Limb (tissue), 2 donors: Measurements from ENCODE around the gene ENTR1.
A peak's percentile ranks its signal among the peaks of the same experiment; 100 is the strongest.
"Not testable (repeated sequence)": the region's sequence is repeated elsewhere in the genome, so short reads cannot be mapped to it uniquely, and the experiment has no call there.

ENCODE experiments used
- DNase-seq, 2 donors: peaks; one replicate each; pipeline ENCODE4 v3.0.0-alpha.2; 2016; ENCODE audit errors: extremely low spot score in 2 of 2

Gene ENTR1

DNA sequence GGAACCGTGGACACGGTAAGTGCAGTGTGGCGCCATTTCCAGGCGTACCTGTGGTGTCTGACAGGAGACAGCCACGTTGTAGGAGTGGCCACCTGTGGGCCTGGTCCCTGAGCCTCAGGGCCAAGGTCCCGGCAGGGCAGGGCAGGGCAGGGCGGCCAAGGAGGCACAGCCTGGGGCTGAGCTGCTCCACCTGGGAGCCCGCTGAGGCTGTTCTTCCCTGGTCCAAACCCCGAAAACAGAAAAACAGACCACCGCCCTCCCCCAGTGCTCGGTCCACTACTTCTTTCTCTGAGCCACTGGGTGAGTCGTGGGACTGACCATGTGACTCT is 8.6 kb upstream of the ENTR1 start:
- no peak for DNase-seq

DNA sequence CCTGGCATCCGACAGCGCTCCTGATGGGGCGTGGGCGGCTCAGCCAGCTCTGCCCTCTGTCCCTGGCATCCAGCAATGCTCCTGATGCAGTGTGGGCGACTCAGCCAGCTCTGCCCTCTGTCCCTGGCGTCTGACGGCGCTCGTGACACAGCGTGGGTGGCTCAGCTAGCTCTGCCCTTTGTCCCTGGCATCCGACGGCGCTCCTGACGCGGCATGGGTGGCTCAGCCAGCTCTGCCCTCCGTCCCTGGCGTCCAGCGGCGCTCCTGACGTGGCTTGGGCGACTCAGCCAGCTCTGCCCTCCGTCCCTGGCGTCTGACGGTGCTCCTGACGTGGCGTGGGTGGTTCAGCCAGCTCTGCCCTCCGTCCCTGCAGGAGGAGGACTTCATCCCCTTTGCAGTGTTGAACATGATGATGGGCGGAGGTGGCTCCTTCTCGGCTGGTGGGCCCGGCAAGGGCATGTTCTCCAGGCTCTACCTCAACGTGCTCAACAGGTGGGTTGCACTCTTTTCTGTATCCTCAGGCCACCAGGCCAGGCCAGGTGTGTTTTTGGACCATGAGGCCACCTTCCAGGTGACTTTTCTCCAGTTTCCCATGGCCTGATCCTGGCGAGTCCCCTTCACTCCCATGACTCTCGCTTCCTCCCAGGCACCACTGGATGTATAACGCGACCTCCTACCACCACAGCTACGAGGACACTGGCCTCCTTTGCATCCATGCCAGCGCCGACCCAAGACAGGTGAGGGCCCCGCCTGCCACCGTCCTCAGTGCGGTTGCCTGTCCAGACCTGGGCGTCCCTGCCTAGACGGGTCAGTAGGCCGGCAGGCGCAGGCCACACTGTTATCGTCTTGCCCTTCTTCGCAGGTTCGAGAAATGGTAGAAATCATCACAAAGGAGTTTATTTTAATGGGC is 8.0 kb upstream of the ENTR1 start:
- DNase-seq, result no peak

DNA sequence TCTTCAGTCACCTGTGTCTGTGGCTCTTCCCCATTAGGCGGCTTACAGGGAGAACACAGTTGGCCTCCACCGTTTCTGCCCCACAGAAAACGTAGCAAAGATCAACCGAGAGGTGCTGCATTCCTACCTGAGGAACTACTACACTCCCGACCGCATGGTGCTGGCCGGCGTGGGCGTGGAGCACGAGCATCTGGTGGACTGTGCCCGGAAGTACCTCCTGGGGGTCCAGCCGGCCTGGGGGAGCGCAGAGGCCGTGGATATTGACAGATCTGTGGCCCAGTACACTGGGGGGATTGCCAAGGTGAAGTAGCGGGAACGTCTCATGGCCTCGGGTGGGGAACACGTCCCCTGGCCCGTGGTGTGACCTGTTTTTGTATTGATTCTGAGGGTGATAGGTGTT is 6.5 kb upstream of the ENTR1 start:
- DNase-seq, result no peak

DNA sequence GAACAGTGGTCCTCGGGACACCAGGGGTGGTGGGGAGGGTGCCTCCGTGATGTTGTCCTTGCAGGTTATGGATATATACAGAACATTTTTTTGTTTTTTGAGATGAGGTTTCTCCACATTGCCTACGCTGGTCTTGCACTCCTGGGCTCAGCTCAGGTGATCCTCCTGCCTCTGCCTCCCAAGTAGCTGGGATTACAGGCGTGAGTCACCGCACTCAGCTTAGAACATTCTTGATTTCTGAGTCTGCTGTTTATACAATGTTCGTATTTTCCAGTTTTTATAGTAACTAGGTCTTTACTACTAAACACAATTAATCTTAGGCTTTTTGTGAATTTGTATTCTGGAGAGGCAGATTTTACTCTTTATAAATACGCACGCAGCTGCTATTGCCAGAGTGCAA is 6.0 kb upstream of the ENTR1 start:
- no peak for DNase-seq

DNA sequence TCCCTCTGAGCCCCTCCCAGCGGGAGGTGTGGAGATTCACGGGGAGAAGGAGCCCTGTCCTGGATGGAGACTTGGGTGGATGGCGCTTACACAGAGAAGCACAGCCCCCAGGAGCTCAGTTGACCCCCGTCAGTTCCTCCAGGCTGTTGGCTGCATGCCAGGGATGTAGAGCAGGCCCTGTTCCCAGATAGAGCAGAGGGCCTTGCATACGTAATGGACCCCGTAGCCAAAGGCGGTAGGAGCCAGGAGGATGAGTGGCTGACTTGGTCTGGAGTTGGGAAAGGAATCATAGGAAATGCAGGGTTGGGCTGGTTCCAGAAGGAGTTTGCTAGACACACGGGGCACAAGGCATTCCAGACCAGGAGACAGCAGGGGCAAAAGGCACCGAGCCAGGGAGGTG is 2.5 kb upstream of the ENTR1 start:
- no peak for DNase-seq

DNA sequence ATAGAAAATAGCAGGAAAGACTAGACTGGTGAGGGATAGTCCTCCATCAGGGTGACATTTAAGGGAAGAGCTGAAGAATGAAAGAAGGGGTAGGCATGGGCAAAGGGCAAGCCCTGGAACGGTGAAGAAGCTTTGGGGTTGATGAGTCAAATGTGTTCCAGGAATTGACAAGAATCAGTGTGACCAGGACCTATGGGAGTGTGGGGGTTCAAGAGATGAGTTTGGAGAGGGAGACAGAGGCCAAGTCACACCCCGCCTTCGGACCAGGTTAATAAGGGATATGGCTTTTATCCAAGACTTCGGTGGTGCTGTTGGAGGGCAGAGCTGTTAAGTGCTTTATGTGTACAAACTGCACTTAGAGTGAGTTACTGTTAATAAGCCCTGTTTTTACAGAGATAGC is 964 bp upstream of the ENTR1 start:
- DNase-seq, result no peak

DNA sequence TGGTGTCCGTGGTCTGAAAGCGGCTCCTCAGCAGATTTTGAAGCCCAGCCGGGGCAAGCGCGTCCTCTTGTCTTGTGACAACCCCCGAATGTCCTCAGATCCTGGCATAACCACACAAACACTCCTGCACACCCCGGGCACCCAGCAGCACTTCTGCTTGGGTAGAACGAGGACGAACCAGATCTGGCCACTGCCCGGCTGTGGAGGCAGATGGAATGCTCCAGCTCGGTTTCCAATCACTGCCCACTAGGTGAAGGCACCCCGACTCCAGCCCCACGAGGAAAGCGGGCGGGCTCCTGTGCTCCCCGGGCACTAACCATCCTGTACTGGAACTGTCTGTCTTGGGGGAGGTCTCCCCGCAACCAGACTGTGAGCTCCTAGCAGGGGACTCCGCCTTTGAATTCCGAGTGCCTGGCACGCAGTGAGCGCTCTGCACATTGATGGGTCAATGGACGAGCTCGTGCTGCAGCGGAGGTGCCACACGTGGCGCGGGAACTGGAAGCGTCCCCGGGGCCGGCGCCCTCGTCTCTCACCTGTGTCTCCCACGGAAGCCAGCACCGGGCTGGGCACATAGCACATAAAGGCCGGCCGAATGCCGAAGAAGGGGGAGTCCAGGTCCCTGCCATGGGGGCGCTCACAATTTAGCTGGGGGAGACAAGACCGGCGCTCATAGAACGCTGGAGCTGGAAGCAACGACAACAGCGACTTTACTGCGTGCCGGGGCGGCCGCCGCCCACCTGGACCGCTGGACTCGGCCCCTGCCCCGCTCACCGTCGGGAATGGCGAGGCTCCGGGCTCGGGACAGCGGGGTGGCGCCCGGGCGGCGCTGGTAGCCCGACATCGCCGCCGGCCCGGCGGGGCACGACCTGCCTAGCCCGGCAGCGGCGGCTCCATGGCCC is 608 bp downstream of the ENTR1 start:
- DNase-seq, result peak in 1 of 2 donors; percentile 51

DNA sequence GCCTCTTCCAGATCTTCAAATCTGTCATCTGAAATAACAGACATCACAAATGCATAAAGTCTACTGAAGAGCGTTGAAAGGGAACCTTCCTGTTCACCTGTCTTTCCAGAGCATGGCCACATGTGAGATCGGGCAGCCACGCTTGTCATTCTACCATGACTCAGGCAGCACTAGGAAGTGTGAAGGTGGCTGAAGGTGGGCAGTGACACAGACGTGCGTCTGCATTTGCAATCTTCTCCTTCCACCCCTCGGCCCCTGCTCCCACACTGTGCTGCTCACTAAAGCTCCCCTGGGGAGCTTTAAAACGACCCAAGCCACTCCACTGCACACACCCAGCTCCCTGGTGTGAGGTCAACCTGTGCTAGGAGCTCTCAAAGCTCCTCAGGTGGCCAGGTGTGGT is 2.5 kb downstream of the ENTR1 start:
- DNase-seq, result no peak

DNA sequence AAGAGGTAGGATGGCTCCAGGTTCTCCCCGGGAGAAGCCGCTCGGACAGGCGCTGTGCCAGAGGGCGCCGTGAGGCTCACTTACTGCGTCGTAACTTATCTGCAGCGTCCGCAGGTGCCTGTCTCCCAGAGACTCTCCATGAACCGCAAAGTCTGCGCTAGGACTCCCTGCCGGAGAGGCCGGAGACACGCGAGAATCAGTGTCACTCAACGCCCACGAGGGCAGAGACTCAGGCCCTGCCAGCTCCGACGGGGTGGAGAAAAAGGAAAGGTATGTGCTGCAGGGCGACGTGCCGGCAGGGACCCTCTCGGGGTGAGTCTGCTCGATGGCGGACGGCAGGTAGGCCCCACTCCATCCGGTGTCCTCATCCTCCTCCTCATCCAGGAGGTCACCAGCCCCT is 3.4 kb downstream of the ENTR1 start:
- DNase-seq, result not testable (repeated sequence)

DNA sequence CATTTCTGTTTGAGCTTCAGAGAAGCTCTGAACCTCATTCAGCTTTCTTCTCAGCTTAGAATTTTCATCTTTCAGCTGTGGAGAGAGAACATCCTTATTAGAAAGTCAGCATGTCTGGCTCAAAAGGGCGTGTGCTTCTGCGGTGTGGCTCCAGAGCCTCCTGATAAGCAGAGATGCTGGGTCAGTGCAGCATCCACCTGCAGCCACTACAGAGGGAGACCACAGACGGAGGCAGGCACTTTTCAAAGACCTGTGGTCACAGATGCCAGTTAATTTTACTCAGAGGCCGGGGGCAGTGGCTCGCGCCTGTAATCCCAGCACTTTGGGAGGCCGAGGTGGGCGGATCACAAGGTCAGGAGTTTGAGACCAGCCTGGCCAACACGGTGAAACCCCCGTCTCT is 4.5 kb downstream of the ENTR1 start:
- DNase-seq, result not testable (repeated sequence)

DNA sequence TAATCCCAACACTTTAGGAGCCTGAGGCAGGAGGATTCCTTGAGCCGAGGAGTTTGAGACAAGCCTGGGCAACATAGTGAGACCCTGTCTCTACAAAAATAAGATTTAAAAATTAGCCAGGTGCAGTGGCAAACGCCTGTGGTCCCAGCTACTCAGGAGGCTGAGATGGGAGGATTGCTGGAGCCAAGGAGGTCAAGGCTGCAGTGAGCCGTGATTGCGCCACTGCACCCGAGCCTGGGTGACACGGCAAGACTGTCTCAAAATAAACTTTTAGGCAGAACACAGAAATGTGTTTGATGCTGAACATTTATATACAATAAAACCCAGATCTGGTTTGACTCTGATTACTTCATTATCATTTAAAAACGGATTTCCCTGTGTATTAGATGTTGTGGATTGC is 4.9 kb downstream of the ENTR1 start:
- no peak for DNase-seq

DNA sequence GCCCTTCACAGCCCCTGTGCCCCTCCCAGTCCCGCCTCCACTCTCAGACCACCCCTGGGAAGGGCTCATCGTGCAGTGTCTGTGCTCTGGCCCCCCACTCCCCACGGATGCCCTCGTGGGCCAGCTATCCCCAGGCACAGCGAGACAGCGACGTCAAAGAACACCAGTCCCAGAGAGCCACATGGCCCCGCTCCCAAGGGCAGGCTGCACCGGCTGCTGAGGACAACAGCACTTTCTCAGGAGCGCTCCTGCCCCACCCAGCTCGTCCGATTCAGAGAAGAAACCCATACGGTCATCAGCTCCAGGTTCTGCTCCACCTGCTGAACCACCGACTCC is 5.6 kb downstream of the ENTR1 start:
- DNase-seq, result no peak

DNA sequence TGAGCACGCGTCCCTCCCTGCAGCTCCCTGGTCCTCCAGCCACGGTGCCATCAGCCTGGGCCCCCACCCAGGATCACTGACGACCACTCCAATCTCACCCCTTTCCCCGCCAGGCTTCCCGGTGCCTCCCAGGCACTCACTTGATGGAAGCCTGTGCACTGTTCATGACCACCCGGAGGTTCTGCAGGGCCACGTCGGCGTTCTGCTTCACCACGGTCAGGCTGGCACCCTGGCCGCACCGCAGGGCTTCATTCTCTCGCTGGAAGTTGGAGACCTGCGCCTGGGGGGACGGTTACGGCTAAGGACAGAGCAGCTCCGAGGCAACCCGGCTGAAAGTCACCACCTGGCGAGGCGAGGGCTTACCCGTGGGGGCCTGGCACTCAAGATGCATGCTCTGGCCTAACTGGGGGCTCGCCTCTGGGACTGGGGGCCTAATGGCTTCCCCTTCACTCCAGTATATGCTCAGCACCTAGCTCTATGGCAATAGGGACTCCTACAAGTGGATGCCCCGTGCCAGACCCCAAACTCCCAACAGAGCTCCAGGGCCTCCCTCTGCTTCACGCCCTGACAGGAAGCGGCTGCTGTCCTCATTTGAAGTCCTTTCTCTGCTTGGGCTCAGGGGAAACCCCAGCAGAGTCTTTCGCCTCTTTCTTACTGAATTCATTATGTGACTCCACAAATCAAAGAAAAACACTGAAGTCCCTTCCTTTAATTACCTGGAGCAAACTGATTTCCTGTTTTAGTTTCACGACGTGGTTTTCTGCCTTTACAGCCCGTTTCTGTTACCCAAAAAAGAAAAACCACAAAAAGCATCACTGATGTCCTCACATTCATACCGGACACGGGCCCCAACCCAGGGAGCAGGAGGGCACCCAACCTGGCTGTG is 6.3 kb downstream of the ENTR1 start:
- DNase-seq, result no peak

DNA sequence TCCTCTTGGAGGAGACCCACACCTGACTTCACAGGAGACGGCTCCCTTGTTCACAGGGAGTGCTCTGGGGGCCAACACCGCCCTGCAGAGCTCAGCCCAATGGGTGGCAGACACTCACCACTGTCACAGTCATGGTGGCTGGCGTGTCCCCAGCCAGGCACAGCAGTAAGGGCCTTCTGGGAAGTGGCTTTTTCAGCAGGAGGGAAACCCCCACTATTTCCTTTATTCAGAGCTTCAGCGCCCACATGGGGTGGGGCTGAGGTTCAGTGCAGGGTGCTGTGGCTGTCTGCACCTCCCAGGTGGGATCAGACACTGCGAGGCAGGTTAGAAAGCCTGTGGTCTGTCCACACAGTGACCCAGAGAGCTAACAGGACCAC is 6.9 kb downstream of the ENTR1 start:
- DNase-seq, result no peak

DNA sequence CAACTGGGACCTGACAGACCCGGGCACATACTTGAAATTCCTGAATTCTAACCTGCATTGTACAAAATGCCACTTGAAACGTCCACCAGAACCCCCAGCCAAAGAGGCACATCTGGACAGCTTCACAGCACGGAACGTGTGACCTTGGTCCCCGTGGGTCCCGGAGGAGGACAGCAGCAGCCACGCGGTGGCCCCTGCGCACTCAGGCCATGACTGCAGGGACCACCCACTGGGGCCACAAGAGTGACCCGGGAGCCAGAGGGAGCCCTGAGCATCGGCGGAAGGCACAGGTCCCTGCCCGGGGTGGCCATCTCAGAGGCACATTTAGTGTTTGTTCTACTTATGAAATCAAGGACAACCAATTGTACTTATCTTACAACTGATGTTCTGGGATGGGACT is 8.3 kb downstream of the ENTR1 start:
- DNase-seq, result no peak

DNA sequence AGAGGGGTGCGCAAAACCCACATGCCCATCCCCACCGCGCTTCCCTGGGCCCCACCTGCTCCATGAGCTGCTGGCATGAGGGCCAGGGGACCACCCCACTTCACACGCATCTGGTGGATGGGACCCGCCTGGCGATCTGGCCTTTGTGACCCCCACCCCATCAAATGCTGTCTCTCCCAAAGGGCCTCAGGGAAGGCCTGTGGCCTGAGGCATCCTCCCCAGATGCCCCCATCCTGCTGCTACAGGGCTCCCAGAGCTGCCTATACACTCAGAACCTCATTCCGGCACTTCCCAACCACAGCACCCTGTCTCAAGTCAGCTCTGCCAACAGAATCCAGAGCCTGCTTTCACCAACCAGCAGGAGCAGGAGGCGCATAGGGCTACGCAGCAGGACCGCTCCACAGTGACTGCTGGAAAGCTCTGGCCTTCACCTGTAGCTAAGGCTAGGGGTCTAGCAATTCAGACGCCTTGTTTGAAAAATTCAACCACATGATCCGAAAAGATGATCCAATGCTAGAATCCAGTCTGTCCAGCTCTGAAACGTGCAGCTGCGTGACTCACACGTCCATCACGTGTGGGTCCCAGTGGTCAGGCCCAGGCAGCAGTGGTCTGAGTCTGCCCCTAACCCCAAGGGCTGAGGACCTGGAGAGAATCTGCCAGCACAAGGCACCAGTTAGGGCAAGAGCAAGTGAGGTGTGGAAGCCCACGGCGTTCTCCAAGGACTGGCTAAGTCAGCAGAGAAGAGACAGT is 9.1 kb downstream of the ENTR1 start:
- DNase-seq, result no peak

DNA sequence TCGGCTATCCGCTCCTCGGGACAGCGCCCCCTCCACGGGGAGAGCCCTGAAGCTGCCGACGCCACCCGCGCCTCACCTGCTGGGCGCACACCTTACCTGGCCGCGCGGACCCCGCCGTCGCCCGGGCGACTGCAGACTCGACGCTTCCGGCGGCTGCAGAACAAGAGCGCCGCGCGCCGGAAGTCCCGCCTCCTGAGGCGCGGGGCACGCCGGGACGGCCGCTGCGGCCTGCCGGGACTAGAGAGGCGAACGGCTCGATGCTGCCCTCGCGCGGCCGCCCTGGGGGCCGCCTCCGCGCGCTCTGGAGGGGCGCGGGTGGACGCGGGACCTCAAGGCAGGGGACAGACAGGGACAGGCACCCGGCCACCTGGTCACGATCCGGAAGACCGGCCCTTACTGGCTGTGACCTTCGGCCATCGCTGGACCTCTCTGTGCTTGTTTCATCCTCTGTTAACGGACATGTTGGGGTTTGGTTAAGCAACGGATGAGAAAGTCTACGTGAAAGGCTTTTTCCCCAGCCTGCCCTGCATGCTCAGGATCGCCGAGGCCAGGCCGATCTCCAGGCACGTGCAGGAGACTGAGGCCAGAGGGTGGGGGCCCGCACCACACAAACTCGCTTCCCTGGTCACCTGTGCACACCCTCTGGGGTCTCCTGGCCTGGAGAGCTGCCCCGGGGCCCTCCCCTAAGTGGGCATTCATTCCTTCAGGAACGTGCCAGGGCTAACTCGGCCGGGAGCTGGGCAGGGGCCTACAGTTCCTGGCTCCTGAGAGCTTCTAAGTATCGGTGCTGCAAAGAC is 10.2 kb downstream of the ENTR1 start, which contains the start of gene SNAPC4:
TSS of gene SNAPC4 (minus strand) at position 133 of the 797 bp plus-strand sequence. CDS start 1,742 bp downstream, outside the sequence.
- DNase-seq, result peak; percentile 87 to 94

DNA sequence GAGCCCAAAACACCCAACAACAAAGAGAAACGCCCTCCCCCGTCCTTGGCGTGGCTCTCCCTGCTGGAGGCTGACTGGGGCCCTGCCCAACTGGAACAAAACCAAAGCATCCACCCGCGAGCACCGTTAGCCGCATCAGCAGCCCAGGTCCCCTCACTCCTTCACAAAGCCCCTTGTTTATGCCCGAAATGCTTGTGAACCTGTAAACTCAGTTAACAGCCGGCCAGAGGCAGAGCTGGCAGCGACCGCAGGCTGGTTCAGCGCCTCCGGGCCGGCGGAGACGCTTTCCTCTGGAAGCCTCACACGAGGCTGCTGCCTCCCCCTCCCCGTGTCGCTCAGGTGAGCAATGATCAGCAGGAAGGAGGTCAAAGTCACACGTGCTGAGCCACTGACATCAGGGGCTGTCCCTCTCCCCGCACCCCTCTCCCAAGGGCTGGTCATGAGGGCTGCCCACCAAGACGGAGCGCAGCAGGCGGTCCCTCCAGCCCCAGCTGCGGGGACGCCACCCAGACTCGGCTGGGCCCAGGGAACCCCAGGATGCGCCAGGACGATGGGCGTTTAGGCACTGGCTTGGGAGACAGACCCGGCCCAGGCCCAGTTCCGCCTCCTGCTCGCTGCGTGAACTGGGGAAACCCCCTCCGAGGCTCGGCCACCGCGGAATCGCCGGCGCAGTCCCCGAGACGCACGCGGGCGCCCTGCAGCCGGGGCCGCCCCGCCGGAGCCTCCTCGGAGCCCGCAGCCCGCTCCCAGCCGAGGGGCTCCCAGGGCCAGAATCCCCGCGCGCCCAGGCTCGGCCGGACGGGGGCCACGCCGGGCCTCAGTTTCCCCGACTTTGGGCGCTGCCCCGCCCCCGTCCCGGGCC is 11.0 kb downstream of the ENTR1 start:
- peak; percentile 12 to 45 for DNase-seq

DNA sequence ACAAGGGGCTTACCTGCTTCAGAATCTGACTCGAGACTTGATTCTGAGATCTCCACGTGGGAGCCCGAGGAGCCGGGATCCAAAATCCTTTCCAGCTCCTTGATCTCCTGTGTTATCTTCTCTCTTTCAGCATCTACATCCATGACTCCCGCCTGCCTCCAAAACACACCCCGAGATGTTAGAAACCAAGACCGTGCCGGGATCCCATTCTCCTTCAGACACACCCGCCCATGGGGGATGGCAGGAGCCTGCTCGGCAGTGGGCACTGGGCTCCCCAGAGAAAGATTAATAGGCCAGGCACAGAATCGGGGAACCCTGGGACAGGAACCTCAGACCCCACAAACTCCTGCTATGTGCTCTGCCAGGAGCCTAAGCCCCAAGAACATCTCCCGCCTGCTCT is 12.1 kb downstream of the ENTR1 start:
- DNase-seq, result no peak
